Hepatocyte (in vitro differentiated cells): Measurements from ENCODE around the gene CCDC172. TPM values are rescaled to one million over a fixed set of nuclear protein-coding genes. Genes with fewer than 3 reads are reported as not detected.
A peak's percentile ranks its signal among the peaks of the same experiment; 100 is the strongest.

ENCODE experiments used
- DNase-seq: peaks from one replicate; pipeline ENCODE4 v3.0.0-alpha.2; 2016; ENCODE audit warnings: low spot score
- H2AFZ ChIP-seq: fragments of 200-600 bp; sonication (generic); 2 replicates; pipeline ENCODE4 v1.6.0; 2016; ENCODE audit warnings: antibody characterized with exemption, mild to moderate bottlenecking
- H3K27ac ChIP-seq: fragments of 200-600 bp; sonication (generic); 2 replicates; pipeline ENCODE4 v1.5.1; 2016; ENCODE audit warnings: mild to moderate bottlenecking
- H3K27me3 ChIP-seq: fragments of 200-600 bp; sonication (generic); 2 replicates; pipeline ENCODE4 v1.6.1; 2016
- H3K36me3 ChIP-seq: fragments of 200-600 bp; sonication (generic); replicated peaks from 2 replicates; pipeline ENCODE4 v1.5.1; 2016; ENCODE audit warnings: low read depth; ENCODE audit not compliant: insufficient read depth
- H3K4me1 ChIP-seq: fragments of 200-600 bp; sonication (generic); 2 replicates; pipeline ENCODE4 v1.5.1; 2016; ENCODE audit warnings: mild to moderate bottlenecking, moderate library complexity; ENCODE audit not compliant: insufficient read depth
- H3K4me2 ChIP-seq: fragments of 200-600 bp; sonication (generic); 2 replicates; pipeline ENCODE4 v1.6.0; 2016
- H3K4me3 ChIP-seq: fragments of 200-600 bp; sonication (generic); 2 replicates; pipeline ENCODE4 v1.5.1; 2016; ENCODE audit warnings: mild to moderate bottlenecking
- H3K79me2 ChIP-seq: fragments of 200-600 bp; sonication (generic); 2 replicates; pipeline ENCODE4 v1.6.0; 2017; ENCODE audit warnings: mild to moderate bottlenecking
- H3K9me2 ChIP-seq: fragments of 200-600 bp; sonication (generic); replicated peaks from 2 replicates; pipeline ENCODE4 v1.6.0; 2017; ENCODE audit warnings: mild to moderate bottlenecking; ENCODE audit not compliant: insufficient read depth
- H3K9me3 ChIP-seq: fragments of 200-600 bp; sonication (generic); 2 replicates; pipeline ENCODE4 v1.5.1; 2016; ENCODE audit warnings: low read depth, mild to moderate bottlenecking
- H4K20me1 ChIP-seq: fragments of 200-600 bp; sonication (generic); 2 replicates; pipeline ENCODE4 v1.6.0; 2016; ENCODE audit warnings: mild to moderate bottlenecking; ENCODE audit not compliant: insufficient read depth, poor library complexity, severe bottlenecking
- EZH2 ChIP-seq: fragments of 200-600 bp; sonication (generic); IDR thresholded peaks from 2 replicates; pipeline ENCODE4 v1.6.1; 2016; ENCODE audit warnings: antibody characterized with exemption, mild to moderate bottlenecking, borderline replicate concordance
- EZH2phosphoT487 ChIP-seq: fragments of 200-600 bp; sonication (generic); IDR thresholded peaks from one replicate; pipeline ENCODE4 v1.6.1; 2018; ENCODE audit warnings: antibody characterized with exemption, mild to moderate bottlenecking, low read depth, moderate library complexity; ENCODE audit not compliant: unreplicated experiment, severe bottlenecking
- WGBS: methylation state at CpG from one replicate; pipeline ENCODE4 v1.1.6; 2016; ENCODE audit warnings: low lambda C conversion rate; ENCODE audit errors: missing lambda C conversion rate; 5-methylcytosine and 5-hydroxymethylcytosine counted together
- polyA plus RNA-seq: library from polyadenylated mRNA; unstranded; fragments of >200 nt; fragmentation: Nextera tagmentation; extraction: Ambion mirVana; gene quantifications from 2 replicates; pipeline ENCODE4 v1.2.1, GENCODE V29; 2016
- total RNA-seq: library from RNA; depleted of rRNA; stranded (reverse); fragments of >200 nt; gene quantifications from 2 replicates; pipeline ENCODE4 v1.2.3, GENCODE V29; 2014
- TF ChIP-seq, protein P1 (sequence below): fragments of 200-600 bp; sonication (generic); IDR thresholded peaks from 2 replicates; pipeline ENCODE4 v1.5.1; 2016; ENCODE audit warnings: antibody characterized with exemption, mild to moderate bottlenecking; ENCODE audit not compliant: poor library complexity

The CCDC172 gene
- total and polyA plus RNA-seq, 2 experiments from 2014 or later: not detected

DNA sequence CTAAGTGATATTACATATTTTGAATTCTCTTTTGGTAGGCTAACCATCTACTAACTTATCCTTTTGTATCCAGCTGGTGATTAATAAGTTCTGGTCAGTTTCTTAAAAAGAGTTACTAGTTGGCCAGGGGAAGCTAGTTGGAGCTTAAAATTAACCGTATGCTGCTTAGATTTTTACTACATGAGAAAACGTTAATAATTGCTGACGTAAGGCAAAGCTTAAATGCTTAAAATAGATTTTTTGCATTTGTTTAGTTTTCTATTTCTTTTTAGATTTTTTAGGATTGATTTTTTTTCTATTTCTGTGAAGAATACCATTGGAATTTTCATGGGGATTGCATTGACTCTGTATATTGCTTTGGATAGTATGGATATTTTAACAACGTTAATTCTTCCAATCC is 32.6 kb downstream of the CCDC172 start:
- Histone ChIP-seq H3K4me3 (no peak overlapping the region), H3K27ac (no peak overlapping the region), H3K4me2 (no peak overlapping the region), H3K27me3 (no peaks in the 10 kb centered on the region), H3K79me2 (no peaks in the 10 kb centered on the region), H3K9me2 (no peaks in the 10 kb centered on the region), H2AFZ (no peak overlapping the region), H3K4me1 (no peaks in the 10 kb centered on the region), H3K36me3 (no peaks in the 10 kb centered on the region), H3K9me3 (no peaks in the 10 kb centered on the region), H4K20me1 (no peaks in the 10 kb centered on the region)
- 90% methylated on average over 4 of the region's 4 CpGs for WGBS
- DNase-seq: no peak
- no peak for TF ChIP-seq EZH2
- TF ChIP-seq, protein P1, sequence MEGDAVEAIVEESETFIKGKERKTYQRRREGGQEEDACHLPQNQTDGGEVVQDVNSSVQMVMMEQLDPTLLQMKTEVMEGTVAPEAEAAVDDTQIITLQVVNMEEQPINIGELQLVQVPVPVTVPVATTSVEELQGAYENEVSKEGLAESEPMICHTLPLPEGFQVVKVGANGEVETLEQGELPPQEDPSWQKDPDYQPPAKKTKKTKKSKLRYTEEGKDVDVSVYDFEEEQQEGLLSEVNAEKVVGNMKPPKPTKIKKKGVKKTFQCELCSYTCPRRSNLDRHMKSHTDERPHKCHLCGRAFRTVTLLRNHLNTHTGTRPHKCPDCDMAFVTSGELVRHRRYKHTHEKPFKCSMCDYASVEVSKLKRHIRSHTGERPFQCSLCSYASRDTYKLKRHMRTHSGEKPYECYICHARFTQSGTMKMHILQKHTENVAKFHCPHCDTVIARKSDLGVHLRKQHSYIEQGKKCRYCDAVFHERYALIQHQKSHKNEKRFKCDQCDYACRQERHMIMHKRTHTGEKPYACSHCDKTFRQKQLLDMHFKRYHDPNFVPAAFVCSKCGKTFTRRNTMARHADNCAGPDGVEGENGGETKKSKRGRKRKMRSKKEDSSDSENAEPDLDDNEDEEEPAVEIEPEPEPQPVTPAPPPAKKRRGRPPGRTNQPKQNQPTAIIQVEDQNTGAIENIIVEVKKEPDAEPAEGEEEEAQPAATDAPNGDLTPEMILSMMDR: no peak
- no peak for TF ChIP-seq EZH2phosphoT487

DNA sequence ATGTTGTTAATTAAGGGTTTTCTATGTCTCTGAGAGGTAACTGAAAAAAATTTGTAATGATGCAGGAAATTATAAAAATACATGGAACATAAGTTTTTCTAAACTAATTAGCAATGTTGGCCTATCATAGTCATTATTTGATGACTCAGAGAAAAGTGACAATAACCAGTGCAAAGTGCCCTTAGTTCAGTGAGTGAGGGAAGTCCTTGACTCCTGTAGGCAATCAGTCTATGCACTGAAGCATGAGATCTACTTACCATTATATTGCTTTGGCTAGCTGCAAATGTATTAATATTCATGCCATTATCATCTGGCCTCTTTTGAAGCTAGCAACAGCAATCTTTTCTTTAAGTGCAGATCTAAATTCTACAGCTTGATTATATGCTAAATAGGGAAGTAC is 40.6 kb downstream of the CCDC172 start:
- Histone ChIP-seq H3K79me2 (no peaks in the 10 kb centered on the region), H3K4me1 (no peaks in the 10 kb centered on the region), H3K9me2 (no peaks in the 10 kb centered on the region), H3K27ac (no peak overlapping the region), H3K4me2 (no peak overlapping the region), H3K36me3 (no peaks in the 10 kb centered on the region), H3K27me3 (no peaks in the 10 kb centered on the region), H3K4me3 (no peak overlapping the region), H4K20me1 (no peaks in the 10 kb centered on the region), H2AFZ (no peak overlapping the region), H3K9me3 (no peaks in the 10 kb centered on the region)
- no peak for DNase-seq
- TF ChIP-seq EZH2phosphoT487: no peak
- TF ChIP-seq, protein P1: no peak
- no peak for TF ChIP-seq EZH2

DNA sequence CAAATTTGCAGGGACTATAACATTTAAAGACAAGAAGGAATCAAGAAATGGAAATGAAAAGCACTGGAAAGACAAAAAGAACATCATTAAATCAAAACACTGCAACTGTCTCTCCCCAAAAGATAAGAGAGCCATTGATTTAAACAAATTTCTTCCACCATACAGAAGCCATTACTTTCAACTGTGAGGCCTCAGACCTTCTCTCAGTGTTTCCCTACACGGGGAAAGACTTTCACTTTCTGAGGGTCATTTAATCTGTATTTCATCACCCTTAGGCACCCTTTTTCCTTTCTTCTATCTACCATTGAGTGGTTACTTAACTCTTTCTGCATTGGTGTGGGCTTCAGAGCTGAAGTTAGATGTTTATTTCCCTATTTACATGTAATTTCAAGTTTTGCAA is 47.5 kb downstream of the CCDC172 start:
- Histone ChIP-seq H3K27me3 (no peaks in the 10 kb centered on the region), H4K20me1 (no peaks in the 10 kb centered on the region), H3K79me2 (no peaks in the 10 kb centered on the region), H3K4me2 (peak overlapping the region; percentile 2), H3K4me1 (no peaks in the 10 kb centered on the region), H3K4me3 (no peak overlapping the region), H3K9me2 (no peaks in the 10 kb centered on the region), H3K9me3 (no peaks in the 10 kb centered on the region), H3K36me3 (no peaks in the 10 kb centered on the region), H2AFZ (peak overlapping the region; percentile 9), H3K27ac (no peak overlapping the region)
- WGBS: 23% methylated on average over 1 of the region's 1 CpG
- no peak for DNase-seq
- no peak for TF ChIP-seq EZH2phosphoT487
- TF ChIP-seq, protein P1: no peak
- TF ChIP-seq EZH2: no peak

DNA sequence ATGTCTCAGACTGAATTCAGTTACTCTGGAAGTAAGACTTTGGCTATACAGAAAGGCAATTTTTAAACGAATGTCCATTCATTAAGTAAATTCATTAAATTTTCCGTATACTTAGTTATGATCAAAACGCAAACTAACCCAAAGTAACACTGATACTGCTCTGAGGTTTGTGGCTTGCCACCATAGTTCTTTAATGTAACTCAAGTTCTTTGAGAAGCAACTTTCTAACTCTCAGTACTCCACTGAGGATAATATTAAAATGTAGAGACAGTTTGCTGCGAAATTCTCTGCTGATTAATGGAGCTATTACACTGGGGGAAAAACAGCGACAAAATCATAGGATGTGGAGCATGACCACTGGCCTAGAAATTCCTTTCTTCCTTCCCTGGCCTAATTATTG is 58.0 kb downstream of the CCDC172 start:
- no peaks in the 10 kb centered on the region for H4K20me1 ChIP-seq
- no peaks in the 10 kb centered on the region for H3K9me3 ChIP-seq
- H3K4me3 ChIP-seq: no peak overlapping the region
- H3K27ac ChIP-seq: no peak overlapping the region
- no peaks in the 10 kb centered on the region for H3K36me3 ChIP-seq
- H3K79me2 ChIP-seq: no peaks in the 10 kb centered on the region
- no peak overlapping the region for H3K4me2 ChIP-seq
- WGBS: 91% methylated on average over 5 of the region's 5 CpGs
- no peaks in the 10 kb centered on the region for H3K27me3 ChIP-seq
- no peak overlapping the region for H2AFZ ChIP-seq
- DNase-seq: no peak
- no peak for TF ChIP-seq EZH2
- TF ChIP-seq, protein P1: no peak
- TF ChIP-seq EZH2phosphoT487: no peak
- H3K4me1 ChIP-seq: no peaks in the 10 kb centered on the region
- no peaks in the 10 kb centered on the region for H3K9me2 ChIP-seq
